Measurements from ENCODE around the gene IGF2.

Gene IGF2

DNA sequence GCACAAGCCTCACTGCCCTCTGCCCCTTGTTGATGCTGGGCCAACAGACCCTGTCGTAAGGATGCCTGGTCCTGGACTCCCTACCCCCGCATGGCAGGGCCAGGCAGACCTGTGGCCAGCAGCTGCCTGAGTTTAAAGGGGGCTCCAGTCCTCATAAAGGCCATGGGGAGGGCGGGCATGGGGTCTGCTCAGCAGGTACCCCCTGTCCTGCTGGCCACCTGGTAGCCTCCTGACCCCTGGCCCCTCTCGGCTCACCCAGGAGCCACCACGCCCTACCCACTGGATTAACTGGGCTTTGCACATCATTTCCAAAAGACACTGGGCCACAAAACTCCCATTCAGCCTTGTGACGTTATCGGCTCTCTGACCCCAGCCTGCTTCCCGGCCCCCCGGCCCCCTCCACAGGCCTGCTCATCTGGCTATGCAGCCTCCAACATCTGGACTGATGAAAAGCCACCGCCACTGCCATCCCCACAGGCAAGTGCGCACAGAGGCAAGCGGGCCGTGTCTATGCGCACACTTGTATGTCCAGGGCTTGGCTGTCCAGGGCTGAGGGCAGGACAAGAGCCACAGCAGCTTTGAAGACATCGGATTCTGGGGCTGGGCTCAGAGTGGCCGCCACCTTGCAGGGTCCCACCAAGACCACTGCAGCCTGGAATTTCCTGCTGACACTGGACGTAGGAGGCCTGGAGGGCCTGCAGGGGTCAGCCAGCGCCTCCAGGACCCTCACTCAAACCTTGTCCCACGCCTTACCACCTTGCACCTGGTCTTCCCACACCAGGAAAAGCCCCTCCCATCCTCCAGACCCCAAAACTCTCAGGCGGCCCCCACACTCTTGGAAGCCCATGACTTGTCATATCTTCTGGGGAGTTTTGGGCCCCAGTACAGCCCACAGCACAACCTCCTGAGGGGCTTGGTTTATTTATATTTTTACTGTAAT is 48.7 kb downstream of the IGF2 start:
- DNase-seq: no peak

- DNase-seq: no peak
Measured at GRCh38 chr11:2089536-2090165, 49.5 kb downstream of the IGF2 start.

- no peak for DNase-seq
Measured at GRCh38 chr11:2088746-2089535, 50.2 kb downstream of the IGF2 start.

DNA sequence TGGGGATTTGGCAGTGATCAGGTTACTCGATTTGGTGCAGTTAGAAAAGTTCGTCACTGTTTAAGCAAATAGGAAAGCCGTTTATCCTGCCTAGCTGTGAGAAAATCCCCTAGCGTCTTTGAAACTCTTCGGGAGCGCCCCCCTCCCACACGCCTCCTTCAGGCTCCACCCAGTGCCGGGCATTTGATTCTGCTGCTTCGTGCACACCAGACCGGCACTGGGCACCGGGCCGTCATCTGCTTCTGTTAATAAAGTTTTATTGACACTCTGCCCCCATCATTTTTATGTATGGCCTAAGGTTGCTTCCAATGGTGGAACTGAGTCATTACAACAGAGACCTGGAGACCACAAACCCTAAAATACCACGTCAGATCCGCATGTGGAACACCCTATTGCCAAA is 50.9 kb downstream of the IGF2 start:
- DNase-seq: no peak

GRCh38 chr11:2086239-2087040 is 52.7 kb downstream of the IGF2 start:
- no peak for DNase-seq

DNA sequence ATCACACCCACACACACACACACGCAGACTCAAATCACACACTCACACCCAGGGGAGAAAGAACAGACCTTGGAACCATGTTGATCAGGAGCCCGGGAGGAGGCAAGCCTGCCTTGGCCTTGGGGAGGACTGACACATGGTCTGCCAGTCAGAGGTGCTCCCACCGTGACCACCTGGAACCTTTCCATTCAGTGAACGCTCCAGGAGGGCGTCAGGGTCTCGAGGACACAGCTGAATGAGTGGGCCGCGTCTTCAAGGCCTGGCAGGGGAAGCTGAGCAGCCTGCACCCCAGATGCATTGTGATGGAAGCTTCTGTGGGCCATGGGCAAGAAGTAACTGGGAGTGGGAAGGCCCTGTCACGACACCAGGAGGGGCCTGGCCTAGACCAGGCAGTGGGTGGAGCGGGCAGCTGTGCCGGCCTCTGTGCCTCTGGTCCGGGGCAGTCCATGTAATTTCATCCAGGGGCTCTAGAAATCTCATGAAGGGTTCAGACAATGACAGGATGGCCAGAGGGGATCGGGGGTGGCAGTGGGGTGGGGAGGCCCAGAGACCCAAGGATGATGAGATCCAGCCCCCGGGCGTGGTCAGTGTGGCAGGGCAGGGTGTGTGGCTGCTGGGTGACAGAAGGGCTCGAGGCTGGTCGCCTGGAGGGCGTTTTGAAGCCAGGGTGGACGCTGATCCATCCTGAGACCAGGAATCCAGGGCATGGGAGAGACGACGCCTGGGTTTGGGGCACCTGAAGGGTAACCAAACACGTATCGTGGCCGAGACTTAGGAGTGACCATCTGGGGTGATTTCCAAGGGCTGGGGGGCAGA is 53.7 kb downstream of the IGF2 start:
- no peak for DNase-seq

DNA sequence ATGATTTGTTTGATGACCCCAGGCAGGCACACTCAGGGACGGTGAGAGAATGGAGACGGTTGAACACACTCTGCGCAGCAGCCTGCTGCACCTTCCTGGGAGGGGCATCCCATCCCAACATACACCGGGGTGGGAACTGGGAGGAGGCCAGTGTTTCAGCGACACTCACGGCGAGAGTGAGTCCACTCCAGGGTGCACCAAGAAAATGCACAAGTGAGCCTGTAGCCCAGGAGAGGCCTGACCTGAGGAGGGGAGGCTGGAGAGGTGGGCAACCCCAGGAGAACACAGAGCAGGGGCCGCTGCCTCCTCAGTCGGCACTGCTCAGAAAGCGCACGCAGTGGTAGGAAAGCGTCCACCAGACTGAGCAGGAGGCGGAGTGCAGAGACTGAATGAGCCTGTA is 54.5 kb downstream of the IGF2 start:
- DNase-seq: no peak

Data from CD4-positive, alpha-beta T cell treated with Interleukin-4 for 4 hours (primary cell).